DMS153 (cell line): ENCODE data around the gene THSD7A.

Source experiments
- DNase-seq: peaks from one replicate; lab custom pipeline; 2025; lab: John Stamatoyannopoulos, UW

Gene THSD7A

DNA sequence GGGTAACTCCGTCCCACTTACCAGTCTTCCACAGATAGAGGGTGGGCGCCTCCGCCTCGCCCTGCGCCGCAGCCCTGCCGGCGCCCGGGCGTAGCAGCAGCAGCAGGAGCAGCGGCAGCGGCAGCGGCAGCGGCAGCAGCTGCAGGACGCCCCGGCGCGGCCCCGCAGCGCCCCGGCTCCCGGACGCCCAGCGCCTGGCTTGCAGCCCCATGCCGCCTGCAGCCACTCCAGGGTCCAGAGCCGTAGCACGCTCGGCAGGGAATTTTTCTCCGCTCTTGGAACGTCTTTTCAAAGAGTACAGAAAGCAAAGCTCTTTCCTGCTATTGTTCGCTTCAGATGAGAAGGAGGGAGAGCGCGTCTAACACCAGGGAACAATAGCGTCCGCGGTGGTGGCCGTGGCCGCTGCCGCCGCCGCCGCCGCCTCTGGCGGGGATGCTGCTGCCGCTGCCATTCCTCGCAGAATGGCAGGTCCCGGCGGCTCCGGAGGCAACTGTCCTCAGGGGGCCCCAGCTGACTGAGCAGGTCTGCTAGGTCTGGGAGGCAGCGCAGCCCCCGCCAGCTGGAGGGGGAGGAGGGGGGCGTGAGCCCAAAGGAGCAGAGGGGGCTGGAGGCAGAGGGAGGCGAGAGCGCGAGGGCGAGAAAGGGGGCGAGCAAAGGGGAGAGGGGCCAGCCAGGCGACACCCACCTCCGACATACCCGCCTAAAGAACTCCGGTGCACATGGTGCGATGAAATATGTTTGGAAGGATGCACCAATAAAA, at the start of gene THSD7A:
TSS of gene THSD7A (minus strand) at position 463 of the 760 bp plus-strand sequence. CDS start at position 211, 252 bp downstream.
- DNase-seq: peak; percentile 69

DNA sequence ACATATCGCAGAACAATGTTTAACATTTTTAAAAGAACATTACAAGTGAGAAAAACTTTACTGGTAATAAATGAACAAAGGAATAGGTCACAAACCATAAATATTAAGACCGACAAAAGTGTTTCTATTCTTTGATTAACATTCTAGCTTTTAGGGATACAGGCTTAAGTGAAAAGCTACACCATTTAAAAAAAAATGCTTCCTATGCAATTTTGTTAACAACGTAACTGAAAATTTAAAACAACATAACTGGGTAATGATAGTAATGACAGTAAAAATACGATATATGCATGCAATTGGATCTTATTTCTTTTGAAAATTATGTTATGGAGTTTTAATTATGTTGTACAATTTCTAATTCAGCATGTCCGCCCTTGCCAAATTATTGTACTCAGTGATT, 49.7 kb upstream of the THSD7A start:
- no peak for DNase-seq

GRCh38 chr7:11875635-11876034, 43.6 kb upstream of the THSD7A start:
- DNase-seq: no peak

DNA sequence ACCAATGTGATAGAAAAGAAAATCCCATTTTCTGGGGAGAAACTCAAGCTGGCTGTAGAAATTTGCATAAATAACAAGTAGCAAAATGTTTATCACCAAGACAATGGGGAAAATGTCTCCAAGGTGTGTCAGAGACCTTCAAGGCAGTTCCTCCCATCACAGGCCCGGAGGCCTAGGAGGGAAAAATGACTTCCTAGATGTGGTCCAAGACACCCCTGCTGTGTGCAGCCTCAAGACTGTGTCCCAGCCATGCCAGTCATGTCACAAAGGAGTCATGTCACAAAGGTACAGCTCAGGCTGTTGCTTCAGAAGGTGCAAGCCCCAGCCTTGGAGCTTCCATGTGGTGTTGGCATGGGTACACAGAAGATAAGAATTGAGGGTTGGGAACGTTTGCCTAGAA, 33.7 kb upstream of the THSD7A start:
- DNase-seq: no peak

GRCh38 chr7:11858622-11859302, 26.8 kb upstream of the THSD7A start:
- peak; percentile 86 for DNase-seq

GRCh38 chr7:11858026-11858425, 26.0 kb upstream of the THSD7A start:
- DNase-seq: no peak

GRCh38 chr7:11848251-11848650, 16.3 kb upstream of the THSD7A start:
- no peak for DNase-seq

- DNase-seq: no peak
Measured at GRCh38 chr7:11847336-11847735, 15.3 kb upstream of the THSD7A start.

DNA sequence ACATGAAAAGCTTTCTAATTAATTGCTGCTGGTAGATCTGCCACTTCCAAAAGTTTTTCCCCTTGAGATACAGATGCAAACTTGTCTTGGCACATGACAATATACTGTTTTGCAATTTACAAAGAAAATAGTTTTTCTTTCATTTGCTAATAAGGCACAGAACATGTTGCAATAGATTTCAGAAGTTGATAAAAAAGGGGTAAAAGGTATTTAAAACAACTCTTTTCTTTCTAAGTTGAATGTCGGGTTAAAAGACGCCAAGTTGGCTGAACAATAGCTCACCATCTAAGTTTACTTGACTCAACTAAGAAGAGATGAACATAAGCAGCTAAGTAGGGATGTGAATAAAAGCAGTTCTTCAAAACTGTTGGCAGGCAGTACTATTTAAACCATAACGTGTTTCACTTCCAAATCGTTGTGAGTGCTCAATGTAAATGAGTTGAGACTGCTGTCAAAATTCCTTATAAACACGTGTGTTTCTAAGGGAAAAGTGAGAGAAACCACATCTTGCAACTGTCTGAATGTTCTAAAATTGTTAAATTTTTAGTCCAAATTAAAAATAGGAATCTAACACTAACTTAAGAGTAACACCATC, 14.5 kb upstream of the THSD7A start:
- DNase-seq: no peak

DNA sequence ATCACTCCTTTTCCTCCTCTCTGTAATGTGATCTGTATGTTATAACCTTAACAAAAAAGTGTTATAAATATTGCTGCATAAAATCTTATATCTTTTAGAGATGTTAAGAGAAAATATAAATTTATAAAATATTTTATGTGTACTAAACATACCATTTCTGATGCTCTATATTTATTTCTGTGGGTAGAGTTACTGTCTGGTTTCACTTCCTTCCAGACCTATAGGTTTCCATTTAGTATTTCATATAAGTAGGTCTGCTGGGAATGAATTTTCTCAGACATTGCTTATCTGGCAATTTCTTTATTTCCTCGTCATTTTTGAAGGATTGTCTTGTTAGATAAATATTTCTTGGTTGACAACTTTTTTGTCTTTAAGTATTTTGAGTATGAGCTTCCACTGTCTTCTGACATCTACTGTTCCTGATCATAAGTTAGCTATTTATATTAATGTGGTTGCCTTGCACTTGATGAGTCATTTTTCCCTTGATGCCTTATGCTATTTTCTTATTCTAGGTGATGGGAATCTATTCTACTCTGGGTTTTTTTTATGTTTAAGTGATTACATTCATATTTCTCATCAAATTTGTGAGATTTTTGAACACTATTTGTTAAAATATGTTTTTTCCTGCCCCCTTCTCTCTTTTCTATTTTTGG, 11.2 kb upstream of the THSD7A start:
- no peak for DNase-seq

DNA sequence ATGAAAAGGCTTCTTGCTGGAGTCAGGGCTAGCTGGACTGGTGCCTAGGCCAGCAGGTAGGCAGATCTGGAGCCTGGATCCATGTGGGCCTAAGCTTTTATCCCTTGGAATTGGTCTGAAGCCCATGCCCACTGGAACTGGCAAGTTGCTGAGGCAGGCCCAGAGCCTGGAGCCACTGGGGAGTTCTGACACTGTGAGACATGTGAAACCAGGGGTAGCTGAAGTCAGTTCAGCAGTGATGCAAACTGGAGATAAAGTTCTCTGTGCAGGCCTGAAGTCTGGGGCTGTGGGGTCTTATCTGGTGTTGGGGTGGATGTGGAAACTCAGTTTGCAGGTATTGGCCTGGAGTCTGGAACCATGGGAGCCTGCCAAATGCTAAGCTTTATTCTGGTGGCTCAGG, 9.7 kb upstream of the THSD7A start:
- DNase-seq: no peak

DNA sequence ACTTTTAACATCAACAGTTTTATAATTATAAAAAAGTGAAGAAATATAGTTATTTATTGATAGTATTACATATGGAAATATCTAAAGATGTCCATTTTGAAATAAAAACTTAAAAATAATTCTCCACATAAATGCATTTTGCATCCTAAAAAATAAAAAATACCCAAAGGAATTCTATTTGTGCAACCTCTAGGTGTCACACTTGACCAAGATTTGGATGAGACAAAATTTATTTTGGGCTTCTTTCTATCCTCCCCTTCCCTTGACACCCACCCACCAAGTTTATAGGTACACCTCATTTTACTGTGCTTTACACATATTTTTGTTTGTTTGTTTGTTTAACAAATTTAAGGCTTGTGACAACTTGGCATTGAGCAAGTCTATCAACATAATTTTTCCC, 3.3 kb upstream of the THSD7A start:
- no peak for DNase-seq

DNA sequence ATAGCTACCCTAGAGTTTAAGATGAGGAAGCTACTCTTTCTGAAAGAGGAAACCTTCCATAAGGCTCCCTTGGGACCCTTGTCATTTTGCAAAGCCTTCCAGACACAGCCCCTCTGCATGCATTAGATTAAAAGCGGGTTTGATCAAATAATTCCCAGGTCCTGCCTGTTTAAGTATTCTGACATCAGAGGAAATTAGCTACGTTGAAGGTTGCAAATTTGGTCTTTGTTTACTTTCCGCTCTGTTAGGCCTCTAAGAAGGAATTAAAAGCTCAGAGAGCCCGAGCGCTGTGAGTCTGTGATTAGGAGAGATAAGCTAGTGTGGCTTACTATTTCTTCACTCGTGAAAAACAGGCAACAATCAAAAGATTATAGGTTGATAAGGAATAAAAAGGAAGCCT, 1.4 kb upstream of the THSD7A start:
- DNase-seq: peak; percentile 85

DNA sequence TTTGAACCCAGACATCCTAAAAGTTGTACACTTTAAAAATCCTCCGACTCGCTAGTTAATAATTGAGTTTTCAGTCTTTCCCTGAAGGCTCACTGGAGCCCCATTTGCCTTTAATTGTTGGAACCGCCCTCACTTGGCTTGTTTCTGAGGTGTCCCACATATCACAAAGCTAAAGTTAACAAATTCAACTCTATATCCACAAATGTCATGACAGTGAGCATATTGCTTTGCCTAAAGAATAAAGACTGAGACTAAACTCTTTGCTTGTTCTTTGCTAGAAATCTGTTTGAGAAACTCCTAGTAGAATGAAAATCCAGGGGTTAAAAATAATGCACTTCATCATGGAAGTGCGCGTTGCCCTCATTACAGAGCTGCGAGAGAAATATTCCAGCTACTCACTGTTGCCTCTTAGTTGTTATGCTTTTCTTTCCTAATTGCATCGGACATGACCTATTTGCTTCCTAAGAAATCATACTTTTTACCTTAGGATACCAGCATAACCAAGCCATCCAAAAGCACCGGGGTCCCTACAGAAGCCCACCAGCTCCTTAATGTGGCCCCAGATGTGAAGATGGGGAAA, 752 bp downstream of the THSD7A start:
- no peak for DNase-seq

DNA sequence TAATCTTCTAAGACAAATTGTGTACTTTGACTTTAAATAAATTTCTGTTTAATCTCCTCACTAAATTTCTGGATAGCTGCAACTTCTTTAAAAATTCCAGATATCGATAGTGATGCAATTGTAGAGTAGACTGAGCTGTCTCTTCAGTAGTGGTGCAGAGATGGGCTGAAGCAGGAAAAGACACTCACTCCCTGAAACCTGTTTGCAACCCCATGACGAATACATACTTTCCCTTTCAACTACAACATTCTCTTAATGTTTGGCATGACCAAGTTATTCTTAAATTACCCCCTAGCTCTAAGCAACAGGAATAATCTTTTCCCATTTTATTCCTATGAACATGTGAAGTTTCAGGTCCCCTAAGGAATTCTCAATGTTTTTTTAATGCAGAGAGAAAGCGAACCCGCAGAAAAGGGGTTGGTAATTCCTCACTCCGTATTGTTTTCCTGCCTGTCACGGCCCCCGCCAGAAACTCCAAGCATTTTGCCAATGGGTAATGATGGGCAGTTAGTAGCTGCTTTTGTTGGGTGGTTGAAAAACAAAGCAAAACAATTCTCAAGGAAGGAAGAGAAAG, 1.3 kb downstream of the THSD7A start:
- peak; percentile 30 for DNase-seq

- DNase-seq: no peak
Measured at GRCh38 chr7:11829954-11830353, 2.0 kb downstream of the THSD7A start.

- no peak for DNase-seq
Measured at GRCh38 chr7:11819947-11820346, 12.1 kb downstream of the THSD7A start.

DNA sequence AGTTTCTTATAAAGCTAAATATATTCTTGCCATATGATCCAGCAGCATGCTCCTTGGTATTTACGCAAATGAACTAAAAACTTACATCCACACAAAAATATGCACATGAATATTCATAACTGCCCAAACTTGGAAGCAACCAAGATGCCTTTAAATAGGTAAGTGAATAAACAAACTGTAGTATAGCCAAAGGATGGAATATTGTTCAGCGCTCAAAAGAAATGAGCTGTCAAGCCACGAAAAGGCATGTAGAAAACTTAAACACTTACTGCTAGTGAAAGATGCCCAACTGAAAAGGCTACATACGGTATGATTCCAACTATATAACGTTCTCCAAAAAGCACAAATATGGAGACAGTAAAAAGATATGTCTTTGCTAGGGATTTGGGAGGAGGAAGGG, 12.7 kb downstream of the THSD7A start:
- no peak for DNase-seq

DNA sequence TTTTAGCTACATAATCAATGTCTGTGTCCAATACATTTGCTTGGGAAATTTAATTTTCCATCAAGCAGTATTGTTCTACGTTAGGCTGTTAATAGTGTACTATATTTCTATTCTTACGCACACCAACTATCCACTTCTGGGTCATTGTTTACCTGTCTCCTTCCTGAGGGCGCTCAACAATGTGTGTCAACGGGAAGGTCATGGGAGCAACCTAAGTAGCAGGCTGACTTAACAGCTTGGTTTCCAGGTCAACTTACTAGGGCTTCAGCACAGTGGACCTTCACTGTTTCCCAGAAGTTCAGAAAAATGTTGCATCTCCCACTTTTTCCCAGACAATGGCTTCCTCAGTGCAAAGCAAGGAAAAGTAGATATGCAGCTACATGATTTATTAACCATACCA, 13.7 kb downstream of the THSD7A start:
- DNase-seq: no peak

DNA sequence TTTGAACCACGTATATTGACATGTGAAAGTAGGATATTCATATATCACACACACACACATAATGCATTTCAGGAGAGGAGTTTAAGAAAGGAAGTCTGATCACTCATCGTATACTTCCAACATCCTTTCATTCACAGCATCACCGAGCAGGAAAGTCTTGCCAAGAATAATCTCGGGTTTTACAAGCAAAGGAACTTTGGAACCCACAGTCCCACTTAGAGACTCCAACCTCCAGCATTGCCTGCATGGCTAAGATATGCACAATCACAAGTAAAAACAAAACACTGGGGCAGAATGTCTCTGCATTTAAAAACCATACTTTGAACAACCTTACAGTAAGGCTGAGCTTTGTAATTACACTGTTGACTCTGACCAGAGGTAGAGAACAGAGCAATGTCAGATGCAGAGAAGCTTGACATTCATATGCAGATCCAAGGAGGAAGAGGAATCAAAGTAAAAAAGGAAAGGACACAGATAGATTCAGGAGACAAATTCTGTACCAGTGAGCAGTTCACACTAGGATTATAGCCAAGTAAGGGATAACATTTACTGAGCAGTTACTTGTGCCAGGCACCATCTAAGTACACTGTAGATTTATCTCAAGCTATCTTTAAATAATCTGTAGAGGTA, 14.8 kb downstream of the THSD7A start:
- DNase-seq: no peak

DNA sequence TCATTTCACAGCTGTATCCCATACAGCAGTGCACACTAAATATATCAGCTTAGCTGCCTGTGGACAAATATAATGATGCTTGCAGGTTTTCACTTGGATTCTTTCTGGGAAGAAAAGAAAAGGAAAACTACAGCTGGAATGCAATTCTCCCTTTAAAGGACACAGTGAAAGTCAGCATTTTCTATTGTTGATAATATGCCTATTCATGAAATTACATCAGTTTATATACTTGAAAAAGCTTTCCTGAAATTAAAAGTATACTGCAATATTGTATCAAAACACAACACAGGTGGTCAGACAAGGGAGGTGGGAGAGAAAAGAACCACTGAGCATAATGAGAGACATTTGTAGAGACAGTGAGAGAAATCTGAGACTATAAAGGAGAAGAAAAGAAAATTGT, 20.3 kb downstream of the THSD7A start:
- no peak for DNase-seq
